ENCODE data around the gene SLAMF7. TPM values are rescaled to one million over a fixed set of nuclear protein-coding genes. Genes with fewer than 3 reads are reported as not detected.

Gene SLAMF7
- total and polyA plus RNA-seq, 4 donors = 0.80 to 2.9 (median 1.1) TPM

GRCh38 chr1:160758521-160758920, 19.5 kb downstream of the SLAMF7 start:
- no peak for DNase-seq (ENCODE audit: low spot score)
- no peaks in the 10 kb centered on the region for H3K9me3 ChIP-seq (ENCODE audit: control insufficient read depth in 4 of 4, low read length in 3 of 4)
- peaks cover 0 to 8% (median 4%) of the 10 kb centered on the region in 4 donors for H3K4me1 ChIP-seq (ENCODE audit: control insufficient read depth in 4 of 4, insufficient read depth in 4 of 4, low read length in 3 of 4)
- H3K27ac ChIP-seq (ENCODE audit: low read depth in 1 of 2, low read length in 2 of 2) = no peak overlapping the region
- H3K36me3 ChIP-seq (ENCODE audit: control insufficient read depth in 4 of 4, insufficient read depth in 3 of 4, low read depth in 1 of 4, low read length in 3 of 4) = no peaks in the 10 kb centered on the region
- no peak overlapping the region for H3K4me3 ChIP-seq (ENCODE audit: low read depth in 1 of 3, low read length in 3 of 3)
- H3K9ac ChIP-seq (ENCODE audit: low read depth in 1 of 2, low read length in 2 of 2) = no peak overlapping the region
- H3K27me3 ChIP-seq (ENCODE audit: control insufficient read depth in 4 of 4, insufficient read depth in 4 of 4, low read length in 3 of 4) = no peaks in the 10 kb centered on the region
- 97% methylated on average over 2 of the region's 2 CpGs for WGBS
- no peak for TF ChIP-seq HNF4G (IDR thresholded peaks at IDR 0.05)
- no peak for TF ChIP-seq SP1 (IDR thresholded peaks at IDR 0.05)
- TF ChIP-seq FOXA1 (IDR thresholded peaks at IDR 0.05) = no peak
- no peak for TF ChIP-seq YY1 (IDR thresholded peaks at IDR 0.05)
- TF ChIP-seq, protein P1, sequence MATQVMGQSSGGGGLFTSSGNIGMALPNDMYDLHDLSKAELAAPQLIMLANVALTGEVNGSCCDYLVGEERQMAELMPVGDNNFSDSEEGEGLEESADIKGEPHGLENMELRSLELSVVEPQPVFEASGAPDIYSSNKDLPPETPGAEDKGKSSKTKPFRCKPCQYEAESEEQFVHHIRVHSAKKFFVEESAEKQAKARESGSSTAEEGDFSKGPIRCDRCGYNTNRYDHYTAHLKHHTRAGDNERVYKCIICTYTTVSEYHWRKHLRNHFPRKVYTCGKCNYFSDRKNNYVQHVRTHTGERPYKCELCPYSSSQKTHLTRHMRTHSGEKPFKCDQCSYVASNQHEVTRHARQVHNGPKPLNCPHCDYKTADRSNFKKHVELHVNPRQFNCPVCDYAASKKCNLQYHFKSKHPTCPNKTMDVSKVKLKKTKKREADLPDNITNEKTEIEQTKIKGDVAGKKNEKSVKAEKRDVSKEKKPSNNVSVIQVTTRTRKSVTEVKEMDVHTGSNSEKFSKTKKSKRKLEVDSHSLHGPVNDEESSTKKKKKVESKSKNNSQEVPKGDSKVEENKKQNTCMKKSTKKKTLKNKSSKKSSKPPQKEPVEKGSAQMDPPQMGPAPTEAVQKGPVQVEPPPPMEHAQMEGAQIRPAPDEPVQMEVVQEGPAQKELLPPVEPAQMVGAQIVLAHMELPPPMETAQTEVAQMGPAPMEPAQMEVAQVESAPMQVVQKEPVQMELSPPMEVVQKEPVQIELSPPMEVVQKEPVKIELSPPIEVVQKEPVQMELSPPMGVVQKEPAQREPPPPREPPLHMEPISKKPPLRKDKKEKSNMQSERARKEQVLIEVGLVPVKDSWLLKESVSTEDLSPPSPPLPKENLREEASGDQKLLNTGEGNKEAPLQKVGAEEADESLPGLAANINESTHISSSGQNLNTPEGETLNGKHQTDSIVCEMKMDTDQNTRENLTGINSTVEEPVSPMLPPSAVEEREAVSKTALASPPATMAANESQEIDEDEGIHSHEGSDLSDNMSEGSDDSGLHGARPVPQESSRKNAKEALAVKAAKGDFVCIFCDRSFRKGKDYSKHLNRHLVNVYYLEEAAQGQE (IDR thresholded peaks at IDR 0.05) = no peak
- no peak for TF ChIP-seq RAD21 (IDR thresholded peaks at IDR 0.05)
- no peak for TF ChIP-seq RXRA (IDR thresholded peaks at IDR 0.05)
- TF ChIP-seq, protein P2, sequence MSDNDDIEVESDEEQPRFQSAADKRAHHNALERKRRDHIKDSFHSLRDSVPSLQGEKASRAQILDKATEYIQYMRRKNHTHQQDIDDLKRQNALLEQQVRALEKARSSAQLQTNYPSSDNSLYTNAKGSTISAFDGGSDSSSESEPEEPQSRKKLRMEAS (IDR thresholded peaks at IDR 0.05) = no peak
- TF ChIP-seq TAF1 (conservative IDR thresholded peaks at IDR 0.05) = no peak
- no peak for TF ChIP-seq FOXA2 (IDR thresholded peaks at IDR 0.05)
- TF ChIP-seq, protein P3, sequence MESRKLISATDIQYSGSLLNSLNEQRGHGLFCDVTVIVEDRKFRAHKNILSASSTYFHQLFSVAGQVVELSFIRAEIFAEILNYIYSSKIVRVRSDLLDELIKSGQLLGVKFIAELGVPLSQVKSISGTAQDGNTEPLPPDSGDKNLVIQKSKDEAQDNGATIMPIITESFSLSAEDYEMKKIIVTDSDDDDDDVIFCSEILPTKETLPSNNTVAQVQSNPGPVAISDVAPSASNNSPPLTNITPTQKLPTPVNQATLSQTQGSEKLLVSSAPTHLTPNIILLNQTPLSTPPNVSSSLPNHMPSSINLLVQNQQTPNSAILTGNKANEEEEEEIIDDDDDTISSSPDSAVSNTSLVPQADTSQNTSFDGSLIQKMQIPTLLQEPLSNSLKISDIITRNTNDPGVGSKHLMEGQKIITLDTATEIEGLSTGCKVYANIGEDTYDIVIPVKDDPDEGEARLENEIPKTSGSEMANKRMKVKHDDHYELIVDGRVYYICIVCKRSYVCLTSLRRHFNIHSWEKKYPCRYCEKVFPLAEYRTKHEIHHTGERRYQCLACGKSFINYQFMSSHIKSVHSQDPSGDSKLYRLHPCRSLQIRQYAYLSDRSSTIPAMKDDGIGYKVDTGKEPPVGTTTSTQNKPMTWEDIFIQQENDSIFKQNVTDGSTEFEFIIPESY (IDR thresholded peaks at IDR 0.05) = no peak
- TF ChIP-seq ATF3 (IDR thresholded peaks at IDR 0.05) = no peak
- TF ChIP-seq HNF4A (conservative IDR thresholded peaks at IDR 0.05) = no peak
- no peak for TF ChIP-seq NR2F2 (IDR thresholded peaks at IDR 0.05)
- no peak for TF ChIP-seq GABPA (IDR thresholded peaks at IDR 0.05 in 1 of 2, conservative IDR thresholded peaks at IDR 0.05 in 1 of 2)
- no peak for TF ChIP-seq EGR1 (IDR thresholded peaks at IDR 0.05; ENCODE audit: low read depth in 2 of 2)

GRCh38 chr1:160759740-160760139, 20.7 kb downstream of the SLAMF7 start:
- no peak for TF ChIP-seq SP1 (IDR thresholded peaks at IDR 0.05)
- TF ChIP-seq FOXA2 (IDR thresholded peaks at IDR 0.05) = peak; percentile 45
- TF ChIP-seq HNF4A (conservative IDR thresholded peaks at IDR 0.05) = peak; percentile 49 to 69
- TF ChIP-seq RXRA (IDR thresholded peaks at IDR 0.05) = peak in 1 of 2 donors; percentile 54
- peak; percentile 30 for TF ChIP-seq FOXA1 (IDR thresholded peaks at IDR 0.05)
- no peak overlapping the region for H3K27ac ChIP-seq (ENCODE audit: low read depth in 1 of 2, low read length in 2 of 2)
- no peaks in the 10 kb centered on the region for H3K9me3 ChIP-seq (ENCODE audit: control insufficient read depth in 4 of 4, low read length in 3 of 4)
- H3K4me1 ChIP-seq (ENCODE audit: control insufficient read depth in 4 of 4, insufficient read depth in 4 of 4, low read length in 3 of 4) = peaks cover 0 to 8% (median 4%) of the 10 kb centered on the region in 4 donors
- H3K36me3 ChIP-seq (ENCODE audit: control insufficient read depth in 4 of 4, insufficient read depth in 3 of 4, low read depth in 1 of 4, low read length in 3 of 4) = no peaks in the 10 kb centered on the region
- no peaks in the 10 kb centered on the region for H3K27me3 ChIP-seq (ENCODE audit: control insufficient read depth in 4 of 4, insufficient read depth in 4 of 4, low read length in 3 of 4)
- no peak for DNase-seq (ENCODE audit: low spot score)
- H3K9ac ChIP-seq (ENCODE audit: low read depth in 1 of 2, low read length in 2 of 2) = no peak overlapping the region
- no peak overlapping the region for H3K4me3 ChIP-seq (ENCODE audit: low read depth in 1 of 3, low read length in 3 of 3)

All from liver (tissue), 9 donors.